GM12878 (cell line): ENCODE data around the gene CRTC1. TPM values are rescaled to one million over a fixed set of nuclear protein-coding genes. Genes with fewer than 3 reads are reported as not detected.

Source experiments
- DPF2 ChIP-seq: fragments of 450-650 bp; IDR thresholded peaks from 2 replicates; pipeline ENCODE4 v1.6.1; 2017; ENCODE audit warnings: mild to moderate bottlenecking
- IKZF1 ChIP-seq: fragments of 450-650 bp; conservative IDR thresholded peaks from 2 replicates; pipeline ENCODE4 v1.6.1; 2017; ENCODE audit warnings: antibody characterized with exemption, mild to moderate bottlenecking
- MEF2A ChIP-seq: IDR thresholded peaks from 2 replicates; pipeline ENCODE4 v1.6.1; 2011; ENCODE audit warnings: low read depth, mild to moderate bottlenecking, low read length, moderate library complexity; ENCODE audit not compliant: insufficient read depth
- MYB ChIP-seq: fragments of 150-350 bp; IDR thresholded peaks from 2 replicates; pipeline ENCODE4 v1.6.1; 2014; ENCODE audit warnings: mild to moderate bottlenecking, low read depth, low read length, borderline replicate concordance
- NRF1 ChIP-seq: conservative IDR thresholded peaks from 2 replicates; pipeline ENCODE4 v1.6.1; 2011; ENCODE audit warnings: mild to moderate bottlenecking, low read depth, low read length, improper control_type of control experiment
- POLR2AphosphoS5 ChIP-seq: IDR thresholded peaks from 2 replicates; pipeline ENCODE4 v1.6.1; 2011; ENCODE audit warnings: mild to moderate bottlenecking, low read length, inconsistent platforms
- RAD51 ChIP-seq: fragments of 450-650 bp; IDR thresholded peaks from 2 replicates; pipeline ENCODE4 v1.6.1; 2016; ENCODE audit warnings: moderate library complexity, mild to moderate bottlenecking, inconsistent platforms
- SIX5 ChIP-seq: IDR thresholded peaks from 2 replicates; pipeline ENCODE4 v1.6.1; 2011; ENCODE audit warnings: mild to moderate bottlenecking, low read depth, low read length, moderate library complexity; ENCODE audit not compliant: severe bottlenecking
- SMAD1 ChIP-seq: fragments of 450-650 bp; IDR thresholded peaks from 2 replicates; pipeline ENCODE4 v1.6.1; 2018; ENCODE audit warnings: mild to moderate bottlenecking, low read depth; ENCODE audit not compliant: partially characterized antibody
- SMARCA5 ChIP-seq: fragments of 450-650 bp; IDR thresholded peaks from 2 replicates; pipeline ENCODE4 v1.6.1; 2017; ENCODE audit warnings: mild to moderate bottlenecking
- STAT3 ChIP-seq: IDR thresholded peaks from 2 replicates; pipeline ENCODE4 v1.6.1; 2011; ENCODE audit warnings: low read depth, low read length, improper control_type of control experiment
- SUZ12 ChIP-seq: fragments of 200-600 bp; sonication (generic); IDR thresholded peaks from one replicate; pipeline ENCODE4 v1.6.1; 2018; ENCODE audit warnings: antibody characterized with exemption, mild to moderate bottlenecking; ENCODE audit not compliant: unreplicated experiment
- TAF1 ChIP-seq: IDR thresholded peaks from 2 replicates; pipeline ENCODE4 v1.6.1; 2011; ENCODE audit warnings: mild to moderate bottlenecking, low read depth, low read length, borderline replicate concordance
- TCF3 ChIP-seq: IDR thresholded peaks from 2 replicates; pipeline ENCODE4 v1.6.1; 2012; ENCODE audit warnings: low read depth, mild to moderate bottlenecking, low read length, borderline replicate concordance; ENCODE audit not compliant: insufficient read depth
- ZNF207 ChIP-seq: fragments of 450-650 bp; IDR thresholded peaks from 2 replicates; pipeline ENCODE4 v1.6.1; 2014; ENCODE audit warnings: antibody characterized with exemption, mild to moderate bottlenecking, borderline replicate concordance
- ZNF24 ChIP-seq: fragments of 450-650 bp; IDR thresholded peaks from 2 replicates; pipeline ENCODE4 v1.6.1; 2017; ENCODE audit warnings: antibody characterized with exemption, mild to moderate bottlenecking
- polyA plus RNA-seq, 11 experiments: library from polyadenylated mRNA; depleted of rRNA in 4 of 11; unstranded in 6 of 11; stranded (reverse) in 5 of 11; fragments of >200 nt; fragmentation: Nextera tagmentation in 4 of 11; fragmentation: Illumina TruSeq in 1 of 11; extraction: Ambion mirVana in 4 of 11; extraction: Trizol in 1 of 11; gene quantifications; 1 replicate in 1 of 11; 2 replicates in 10 of 11; pipeline versions ENCODE4 v1.2.1 to v1.2.3, GENCODE V29; 2011 to 2016; ENCODE audit warnings: inconsistent platforms in 2 of 11, missing spikeins in 2 of 11, low read depth in 1 of 11
- total RNA-seq, 4 experiments: library from RNA; depleted of rRNA in 3 of 4; stranded (reverse); fragments of >200 nt in 3 of 4; fragmentation: Illumina TruSeq in 1 of 4; extraction: Trizol in 1 of 4; gene quantifications; 2 replicates each; pipeline versions ENCODE4 v1.2.1 to v1.2.3, GENCODE V29; 2013 to 2021
- TF ChIP-seq, protein P1 (sequence below): fragments of 450-650 bp; IDR thresholded peaks from 2 replicates; pipeline ENCODE4 v1.6.1; 2014; ENCODE audit warnings: mild to moderate bottlenecking
- TF ChIP-seq, protein P2 (sequence below): fragments of 450-650 bp; IDR thresholded peaks from 2 replicates; pipeline ENCODE4 v1.6.1; 2017; ENCODE audit warnings: mild to moderate bottlenecking, moderate library complexity
- TF ChIP-seq, protein P3 (sequence below): fragments of 450-650 bp; IDR thresholded peaks from 2 replicates; pipeline ENCODE4 v1.6.1; 2017; ENCODE audit warnings: mild to moderate bottlenecking, moderate library complexity
- TF ChIP-seq, protein P4 (sequence below): IDR thresholded peaks from 2 replicates; pipeline ENCODE4 v1.6.1; 2011; ENCODE audit warnings: borderline replicate concordance, low read depth, mild to moderate bottlenecking, moderate library complexity, mixed read lengths, low read length; ENCODE audit not compliant: insufficient read depth; ENCODE audit errors: extremely low read length

Gene CRTC1
- total and polyA plus RNA-seq, 10 of the 15 experiments (the other 5 are each of a cell fraction or from before 2014, with no cell fraction given) = 0.02 to 4.6 (median 1.1) TPM; not detected in 1

GRCh38 chr19:18683109-18683957, at the start of gene CRTC1 (continued):
- TF ChIP-seq POLR2AphosphoS5 = peak; percentile 76
- no peak for TF ChIP-seq SMAD1
- TF ChIP-seq MEF2A = no peak
- no peak for TF ChIP-seq SIX5
- peak; percentile 95 for TF ChIP-seq NRF1
- no peak for TF ChIP-seq MYB
- peak; percentile 91 for TF ChIP-seq DPF2
- TF ChIP-seq RAD51 = no peak
- TF ChIP-seq STAT3 = no peak
- TF ChIP-seq, protein P1, sequence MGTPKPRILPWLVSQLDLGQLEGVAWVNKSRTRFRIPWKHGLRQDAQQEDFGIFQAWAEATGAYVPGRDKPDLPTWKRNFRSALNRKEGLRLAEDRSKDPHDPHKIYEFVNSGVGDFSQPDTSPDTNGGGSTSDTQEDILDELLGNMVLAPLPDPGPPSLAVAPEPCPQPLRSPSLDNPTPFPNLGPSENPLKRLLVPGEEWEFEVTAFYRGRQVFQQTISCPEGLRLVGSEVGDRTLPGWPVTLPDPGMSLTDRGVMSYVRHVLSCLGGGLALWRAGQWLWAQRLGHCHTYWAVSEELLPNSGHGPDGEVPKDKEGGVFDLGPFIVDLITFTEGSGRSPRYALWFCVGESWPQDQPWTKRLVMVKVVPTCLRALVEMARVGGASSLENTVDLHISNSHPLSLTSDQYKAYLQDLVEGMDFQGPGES = no peak
- TF ChIP-seq SMARCA5 = no peak
- no peak for TF ChIP-seq SUZ12
- peak; percentile 78 for TF ChIP-seq ZNF24
- TF ChIP-seq, protein P2, sequence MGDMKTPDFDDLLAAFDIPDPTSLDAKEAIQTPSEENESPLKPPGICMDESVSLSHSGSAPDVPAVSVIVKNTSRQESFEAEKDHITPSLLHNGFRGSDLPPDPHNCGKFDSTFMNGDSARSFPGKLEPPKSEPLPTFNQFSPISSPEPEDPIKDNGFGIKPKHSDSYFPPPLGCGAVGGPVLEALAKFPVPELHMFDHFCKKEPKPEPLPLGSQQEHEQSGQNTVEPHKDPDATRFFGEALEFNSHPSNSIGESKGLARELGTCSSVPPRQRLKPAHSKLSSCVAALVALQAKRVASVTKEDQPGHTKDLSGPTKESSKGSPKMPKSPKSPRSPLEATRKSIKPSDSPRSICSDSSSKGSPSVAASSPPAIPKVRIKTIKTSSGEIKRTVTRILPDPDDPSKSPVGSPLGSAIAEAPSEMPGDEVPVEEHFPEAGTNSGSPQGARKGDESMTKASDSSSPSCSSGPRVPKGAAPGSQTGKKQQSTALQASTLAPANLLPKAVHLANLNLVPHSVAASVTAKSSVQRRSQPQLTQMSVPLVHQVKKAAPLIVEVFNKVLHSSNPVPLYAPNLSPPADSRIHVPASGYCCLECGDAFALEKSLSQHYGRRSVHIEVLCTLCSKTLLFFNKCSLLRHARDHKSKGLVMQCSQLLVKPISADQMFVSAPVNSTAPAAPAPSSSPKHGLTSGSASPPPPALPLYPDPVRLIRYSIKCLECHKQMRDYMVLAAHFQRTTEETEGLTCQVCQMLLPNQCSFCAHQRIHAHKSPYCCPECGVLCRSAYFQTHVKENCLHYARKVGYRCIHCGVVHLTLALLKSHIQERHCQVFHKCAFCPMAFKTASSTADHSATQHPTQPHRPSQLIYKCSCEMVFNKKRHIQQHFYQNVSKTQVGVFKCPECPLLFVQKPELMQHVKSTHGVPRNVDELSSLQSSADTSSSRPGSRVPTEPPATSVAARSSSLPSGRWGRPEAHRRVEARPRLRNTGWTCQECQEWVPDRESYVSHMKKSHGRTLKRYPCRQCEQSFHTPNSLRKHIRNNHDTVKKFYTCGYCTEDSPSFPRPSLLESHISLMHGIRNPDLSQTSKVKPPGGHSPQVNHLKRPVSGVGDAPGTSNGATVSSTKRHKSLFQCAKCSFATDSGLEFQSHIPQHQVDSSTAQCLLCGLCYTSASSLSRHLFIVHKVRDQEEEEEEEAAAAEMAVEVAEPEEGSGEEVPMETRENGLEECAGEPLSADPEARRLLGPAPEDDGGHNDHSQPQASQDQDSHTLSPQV = no peak
- peak; percentile 100 for TF ChIP-seq IKZF1
- TF ChIP-seq, protein P3, sequence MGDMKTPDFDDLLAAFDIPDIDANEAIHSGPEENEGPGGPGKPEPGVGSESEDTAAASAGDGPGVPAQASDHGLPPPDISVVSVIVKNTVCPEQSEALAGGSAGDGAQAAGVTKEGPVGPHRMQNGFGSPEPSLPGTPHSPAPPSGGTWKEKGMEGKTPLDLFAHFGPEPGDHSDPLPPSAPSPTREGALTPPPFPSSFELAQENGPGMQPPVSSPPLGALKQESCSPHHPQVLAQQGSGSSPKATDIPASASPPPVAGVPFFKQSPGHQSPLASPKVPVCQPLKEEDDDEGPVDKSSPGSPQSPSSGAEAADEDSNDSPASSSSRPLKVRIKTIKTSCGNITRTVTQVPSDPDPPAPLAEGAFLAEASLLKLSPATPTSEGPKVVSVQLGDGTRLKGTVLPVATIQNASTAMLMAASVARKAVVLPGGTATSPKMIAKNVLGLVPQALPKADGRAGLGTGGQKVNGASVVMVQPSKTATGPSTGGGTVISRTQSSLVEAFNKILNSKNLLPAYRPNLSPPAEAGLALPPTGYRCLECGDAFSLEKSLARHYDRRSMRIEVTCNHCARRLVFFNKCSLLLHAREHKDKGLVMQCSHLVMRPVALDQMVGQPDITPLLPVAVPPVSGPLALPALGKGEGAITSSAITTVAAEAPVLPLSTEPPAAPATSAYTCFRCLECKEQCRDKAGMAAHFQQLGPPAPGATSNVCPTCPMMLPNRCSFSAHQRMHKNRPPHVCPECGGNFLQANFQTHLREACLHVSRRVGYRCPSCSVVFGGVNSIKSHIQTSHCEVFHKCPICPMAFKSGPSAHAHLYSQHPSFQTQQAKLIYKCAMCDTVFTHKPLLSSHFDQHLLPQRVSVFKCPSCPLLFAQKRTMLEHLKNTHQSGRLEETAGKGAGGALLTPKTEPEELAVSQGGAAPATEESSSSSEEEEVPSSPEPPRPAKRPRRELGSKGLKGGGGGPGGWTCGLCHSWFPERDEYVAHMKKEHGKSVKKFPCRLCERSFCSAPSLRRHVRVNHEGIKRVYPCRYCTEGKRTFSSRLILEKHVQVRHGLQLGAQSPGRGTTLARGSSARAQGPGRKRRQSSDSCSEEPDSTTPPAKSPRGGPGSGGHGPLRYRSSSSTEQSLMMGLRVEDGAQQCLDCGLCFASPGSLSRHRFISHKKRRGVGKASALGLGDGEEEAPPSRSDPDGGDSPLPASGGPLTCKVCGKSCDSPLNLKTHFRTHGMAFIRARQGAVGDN = peak; percentile 70
- peak; percentile 49; the same call in 1 of the 2 replicates for TF ChIP-seq ZNF207
- peak; percentile 82; the same call in 1 of the 2 replicates for TF ChIP-seq TAF1
- TF ChIP-seq, protein P4, sequence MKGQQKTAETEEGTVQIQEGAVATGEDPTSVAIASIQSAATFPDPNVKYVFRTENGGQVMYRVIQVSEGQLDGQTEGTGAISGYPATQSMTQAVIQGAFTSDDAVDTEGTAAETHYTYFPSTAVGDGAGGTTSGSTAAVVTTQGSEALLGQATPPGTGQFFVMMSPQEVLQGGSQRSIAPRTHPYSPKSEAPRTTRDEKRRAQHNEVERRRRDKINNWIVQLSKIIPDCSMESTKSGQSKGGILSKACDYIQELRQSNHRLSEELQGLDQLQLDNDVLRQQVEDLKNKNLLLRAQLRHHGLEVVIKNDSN = no peak
- no peak for TF ChIP-seq TCF3
